Thymus (tissue), 11 donors: Measurements from ENCODE around the gene SGSH. TPM values are rescaled to one million over a fixed set of nuclear protein-coding genes. Genes with fewer than 3 reads are reported as not detected.
"Not testable (repeated sequence)": the region's sequence is repeated elsewhere in the genome, so short reads cannot be mapped to it uniquely, and the experiment has no call there.

ENCODE experiments used
- DNase-seq, 9 donors: peaks; one replicate each; pipeline ENCODE4 v3.0.0-alpha.2; 2013; ENCODE audit warnings: low spot score in 9 of 9, low read depth in 6 of 9, missing footprints in 1 of 9
- H3K27ac ChIP-seq, 2 donors: one replicate each; pipeline ENCODE4 v1.5.1; 2013; ENCODE audit warnings: control low read depth in 1 of 2, low read depth in 1 of 2, low read length in 1 of 2, mild to moderate bottlenecking in 1 of 2, moderate library complexity in 1 of 2
- H3K27me3 ChIP-seq, 2 donors: one replicate each; pipeline ENCODE4 v1.5.1; 2013; ENCODE audit warnings: low read length in 1 of 2; ENCODE audit not compliant: control insufficient read depth in 2 of 2, insufficient read depth in 1 of 2
- H3K36me3 ChIP-seq, 2 donors: one replicate each; pipeline ENCODE4 v1.5.1; 2013; ENCODE audit warnings: low read length in 1 of 2, mild to moderate bottlenecking in 1 of 2, moderate library complexity in 1 of 2; ENCODE audit not compliant: control insufficient read depth in 2 of 2, insufficient read depth in 2 of 2
- H3K4me1 ChIP-seq, 2 donors: one replicate each; pipeline ENCODE4 v1.5.1; 2013; ENCODE audit warnings: low read length in 2 of 2; ENCODE audit not compliant: control insufficient read depth in 2 of 2, insufficient read depth in 2 of 2
- H3K4me3 ChIP-seq, 2 donors: one replicate each; pipeline ENCODE4 v1.5.1; 2013; ENCODE audit warnings: low read length in 2 of 2, control low read depth in 1 of 2, mild to moderate bottlenecking in 1 of 2
- H3K9me3 ChIP-seq, 2 donors: one replicate each; pipeline ENCODE4 v1.5.1; 2013; ENCODE audit warnings: low read length in 1 of 2, mild to moderate bottlenecking in 1 of 2; ENCODE audit not compliant: control insufficient read depth in 2 of 2, insufficient read depth in 1 of 2
- WGBS: extraction: QIAGEN DNeasy Blood & Tissue Kit; methylation state at CpG from one replicate; pipeline ENCODE4 v1.1.7; 2013; 5-methylcytosine and 5-hydroxymethylcytosine counted together
- polyA plus RNA-seq: library from polyadenylated mRNA; stranded (reverse); fragments of 200-250 nt; gene quantifications from one replicate; pipeline ENCODE4 v1.2.3, GENCODE V29; 2013
- total RNA-seq: library from RNA; stranded (reverse); fragments of 120-200 nt; gene quantifications from one replicate; pipeline ENCODE4 v1.2.4, GENCODE V29; 2013
- donor health status: healthy.

Gene SGSH
- total and polyA plus RNA-seq, 2 donors = 4.0 to 38.9 TPM

DNA sequence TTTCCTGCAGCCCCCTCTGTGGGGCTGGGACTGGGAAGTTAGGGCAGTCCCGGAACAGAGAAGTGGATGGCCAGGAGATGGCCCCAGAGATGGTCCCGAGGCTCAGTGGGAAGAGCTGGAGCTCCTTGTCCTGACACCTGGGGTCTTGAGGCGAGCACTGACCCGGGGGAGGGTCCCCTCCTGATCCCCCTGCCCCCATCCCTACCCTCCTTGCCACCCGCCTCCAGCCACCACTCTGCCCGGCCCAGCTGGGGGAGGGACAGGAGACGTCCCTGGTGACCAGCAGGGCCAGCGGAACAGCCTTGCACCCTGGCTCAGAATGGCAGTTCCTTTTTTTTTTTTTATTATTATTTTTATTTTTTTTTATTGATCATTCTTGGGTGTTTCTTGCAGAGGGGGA lies 26.6 kb upstream of the SGSH start:
- Histone ChIP-seq H3K4me3 (no peak overlapping the region), H3K9me3 (no peaks in the 10 kb centered on the region), H3K27me3 (no peaks in the 10 kb centered on the region), H3K4me1 (no peaks in the 10 kb centered on the region), H3K27ac (no peak overlapping the region), H3K36me3 (no peaks in the 10 kb centered on the region)
- WGBS = 95% methylated on average over 8 of the region's 8 CpGs
- no peak for DNase-seq

- no peaks in the 10 kb centered on the region for H3K36me3 ChIP-seq
- H3K27me3 ChIP-seq = no peaks in the 10 kb centered on the region
- no peak overlapping the region for H3K4me3 ChIP-seq
- DNase-seq = no peak
- H3K9me3 ChIP-seq = no peaks in the 10 kb centered on the region
- H3K4me1 ChIP-seq = no peaks in the 10 kb centered on the region
- WGBS = 96% methylated on average over 19 of the region's 19 CpGs
- H3K27ac ChIP-seq = no peak overlapping the region
These were observed 26.1 kb upstream of the SGSH start for GRCh38 chr17:80246266-80246681.

GRCh38 chr17:80245566-80246265 lies 25.6 kb upstream of the SGSH start:
- no peaks in the 10 kb centered on the region for H3K36me3 ChIP-seq
- H3K27ac ChIP-seq = no peak overlapping the region
- H3K27me3 ChIP-seq = no peaks in the 10 kb centered on the region
- H3K9me3 ChIP-seq = no peaks in the 10 kb centered on the region
- H3K4me3 ChIP-seq = no peak overlapping the region
- no peaks in the 10 kb centered on the region for H3K4me1 ChIP-seq
- 92% methylated on average over 27 of the region's 27 CpGs for WGBS
- no peak for DNase-seq

DNA sequence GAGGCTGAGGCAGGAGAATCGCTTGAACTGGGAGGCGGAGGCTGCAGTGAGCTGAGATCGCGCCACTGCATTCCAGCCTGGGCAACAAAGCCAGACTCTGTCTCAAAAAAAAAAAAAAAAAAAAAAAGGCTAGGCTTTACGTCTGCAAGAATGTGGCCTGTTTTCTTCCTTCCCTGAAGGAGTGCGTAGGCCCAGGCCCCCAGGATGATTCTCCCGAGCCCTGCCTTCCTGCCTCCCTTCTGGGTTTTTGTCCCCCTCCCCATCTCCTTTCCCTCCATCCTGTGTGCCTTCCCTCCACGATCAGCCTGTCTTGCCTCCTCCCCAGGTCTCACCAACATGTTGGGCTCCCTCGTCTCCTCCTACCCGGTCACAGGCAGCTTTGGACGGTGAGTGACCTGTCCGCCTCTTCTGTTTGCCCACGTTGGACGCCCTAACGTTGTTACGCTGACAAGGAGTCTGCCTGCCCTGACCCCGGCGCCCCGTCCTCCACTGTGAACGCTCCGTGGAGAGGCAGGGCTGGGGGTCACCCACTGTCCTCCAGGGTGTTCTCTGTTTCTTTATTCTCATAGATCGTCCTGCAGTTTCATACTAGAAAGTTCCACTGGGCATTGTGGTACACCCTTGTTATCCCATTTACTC lies 24.9 kb upstream of the SGSH start:
- Histone ChIP-seq H3K4me3 (no peak overlapping the region), H3K4me1 (no peaks in the 10 kb centered on the region), H3K36me3 (no peaks in the 10 kb centered on the region), H3K27ac (no peak overlapping the region), H3K9me3 (no peaks in the 10 kb centered on the region), H3K27me3 (no peaks in the 10 kb centered on the region)
- 97% methylated on average over 22 of the region's 22 CpGs for WGBS
- DNase-seq = no peak

DNA sequence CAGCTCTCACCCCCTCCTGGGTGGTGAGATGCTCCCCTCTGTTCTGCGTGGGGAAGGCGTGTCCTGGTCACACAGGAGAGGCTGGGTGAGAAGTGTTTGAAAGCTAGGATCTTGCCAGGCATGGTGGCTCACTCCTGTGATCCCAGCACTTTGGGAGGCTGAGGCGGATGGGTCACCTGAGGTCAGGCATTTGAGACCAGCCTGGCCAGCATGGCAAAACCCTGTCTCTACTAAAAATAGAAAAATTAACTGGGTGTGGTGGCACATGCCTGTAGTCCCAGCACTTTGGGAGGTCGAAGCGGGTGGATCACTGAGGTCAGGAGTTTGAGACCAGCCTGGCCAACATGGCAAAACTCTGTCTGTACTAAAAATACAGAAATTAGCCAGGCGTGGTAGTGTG lies 24.3 kb upstream of the SGSH start:
- not testable (repeated sequence) for H3K36me3 ChIP-seq, H3K27ac ChIP-seq, H3K4me1 ChIP-seq, H3K4me3 ChIP-seq, DNase-seq, H3K9me3 ChIP-seq, H3K27me3 ChIP-seq
- 95% methylated on average over 6 of the region's 6 CpGs for WGBS

GRCh38 chr17:80243526-80244433 lies 23.6 kb upstream of the SGSH start:
- WGBS = 96% methylated on average over 26 of the region's 26 CpGs
- H3K27ac ChIP-seq = no peak overlapping the region
- no peaks in the 10 kb centered on the region for H3K9me3 ChIP-seq
- no peaks in the 10 kb centered on the region for H3K27me3 ChIP-seq
- DNase-seq = no peak
- no peak overlapping the region for H3K4me3 ChIP-seq
- no peaks in the 10 kb centered on the region for H3K4me1 ChIP-seq
- no peaks in the 10 kb centered on the region for H3K36me3 ChIP-seq

- no peaks in the 10 kb centered on the region for H3K4me1 ChIP-seq
- no peaks in the 10 kb centered on the region for H3K27me3 ChIP-seq
- H3K9me3 ChIP-seq = no peaks in the 10 kb centered on the region
- H3K4me3 ChIP-seq = no peak overlapping the region
- no peaks in the 10 kb centered on the region for H3K36me3 ChIP-seq
- H3K27ac ChIP-seq = no peak overlapping the region
- 85% methylated on average over 14 of the region's 14 CpGs for WGBS
- DNase-seq = no peak
These were observed 22.4 kb upstream of the SGSH start for GRCh38 chr17:80242505-80242904.

- Histone ChIP-seq H3K4me3 (no peak overlapping the region), H3K27me3 (no peaks in the 10 kb centered on the region), H3K4me1 (no peaks in the 10 kb centered on the region), H3K36me3 (no peaks in the 10 kb centered on the region), H3K9me3 (peaks cover 1 to 13% of the 10 kb centered on the region in 2 donors), H3K27ac (no peak overlapping the region)
- DNase-seq = no peak
- 96% methylated on average over 10 of the region's 10 CpGs for WGBS
These were observed 17.3 kb upstream of the SGSH start for GRCh38 chr17:80237386-80237785.

DNA sequence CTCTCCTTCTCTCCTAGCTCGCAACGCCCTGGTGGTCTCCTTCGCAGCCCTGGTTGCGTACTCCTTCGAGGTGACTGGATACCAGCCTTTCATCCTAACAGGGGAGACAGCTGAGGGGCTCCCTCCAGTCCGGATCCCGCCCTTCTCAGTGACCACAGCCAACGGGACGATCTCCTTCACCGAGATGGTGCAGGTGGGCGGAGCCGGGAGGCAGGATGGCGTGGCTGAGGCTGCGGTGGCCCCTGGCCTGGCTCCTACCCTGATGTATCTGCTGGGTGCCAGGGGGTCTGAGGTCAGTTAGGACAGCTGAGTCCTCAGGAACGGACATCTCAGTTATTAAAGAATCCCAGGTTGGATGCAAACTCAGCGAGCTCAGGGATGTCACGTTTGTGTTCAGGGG lies 16.8 kb upstream of the SGSH start:
- no peak for DNase-seq
- no peaks in the 10 kb centered on the region for H3K4me1 ChIP-seq
- no peaks in the 10 kb centered on the region for H3K27me3 ChIP-seq
- no peak overlapping the region for H3K27ac ChIP-seq
- no peak overlapping the region for H3K4me3 ChIP-seq
- 89% methylated on average over 17 of the region's 17 CpGs for WGBS
- H3K36me3 ChIP-seq = no peaks in the 10 kb centered on the region
- H3K9me3 ChIP-seq = peaks cover 1 to 17% of the 10 kb centered on the region in 2 donors
